Adipose tissue (tissue), 3 donors: ENCODE measurements around the gene R3HDM2. TPM values are rescaled to one million over a fixed set of nuclear protein-coding genes. Genes with fewer than 3 reads are reported as not detected.

Experiments used
- H3K27ac ChIP-seq: one replicate; pipeline ENCODE4 v1.5.1; 2013; ENCODE audit warnings: low read depth, low read length
- WGBS, 3 donors: extraction: QIAGEN DNeasy Blood & Tissue Kit; methylation state at CpG; one replicate each; pipeline ENCODE4 v1.1.7; 2013; 5-methylcytosine and 5-hydroxymethylcytosine counted together
- polyA plus RNA-seq, 3 donors: library from polyadenylated mRNA; stranded (reverse); fragments of 200-250 nt; gene quantifications; one replicate each; pipeline ENCODE4 v1.2.3, GENCODE V29; 2013
- donor health status: healthy with polysubstance abuse.
- donor health status: Bipolar disorder and iron deficiency.
- donor health status: healthy.

Gene R3HDM2
- polyA plus RNA-seq, 3 donors, result 11.7 to 24.2 (median 18.1) TPM

GRCh38 chr12:57231276-57232021, 199.4 kb downstream of the R3HDM2 start:
- WGBS, 3 donors, result 85 to 91% (median 90%) methylated on average over 13 of the region's 13 CpGs
- H3K27ac ChIP-seq, result no peak overlapping the region

GRCh38 chr12:57230381-57231155, 200.3 kb downstream of the R3HDM2 start:
- no peak overlapping the region for H3K27ac ChIP-seq
- 32 to 56% (median 51%) methylated on average over 10 of the region's 10 CpGs for WGBS, 3 donors

GRCh38 chr12:57229634-57230380, 201.0 kb downstream of the R3HDM2 start, which contains the start of gene SHMT2:
TSS of gene SHMT2 (plus strand) at chr12:57229711. CDS start at chr12:57229779, 68 bp downstream.
- WGBS, 3 donors, result 0 to 2% (median 0%) methylated on average over 42 of the region's 42 CpGs
- no peak within 1 kb of the TSS for H3K27ac ChIP-seq

- no peak overlapping the region for H3K27ac ChIP-seq
- 6 to 15% (median 8%) methylated on average over 9 of the region's 9 CpGs for WGBS, 3 donors
Measured at GRCh38 chr12:57229046-57229633, 201.7 kb downstream of the R3HDM2 start.

GRCh38 chr12:57227315-57228115, 203.3 kb downstream of the R3HDM2 start:
- WGBS, 3 donors, result 44 to 68% (median 52%) methylated on average over 7 of the region's 8 CpGs
- H3K27ac ChIP-seq, result no peak overlapping the region

GRCh38 chr12:57226588-57227314, 204.1 kb downstream of the R3HDM2 start:
- 11 to 16% (median 13%) methylated on average over 31 to 35 of the region's 35 CpGs for WGBS, 3 donors
- H3K27ac ChIP-seq, result no peak overlapping the region

- 39 to 49% (median 41%) methylated on average over 18 of the region's 18 CpGs for WGBS, 3 donors
- no peak overlapping the region for H3K27ac ChIP-seq
Measured at GRCh38 chr12:57225680-57226210, 205.1 kb downstream of the R3HDM2 start.

- WGBS, 3 donors, result 12 to 14% (median 13%) methylated on average over 61 of the region's 61 CpGs
- H3K27ac ChIP-seq, result no peak overlapping the region
Measured at GRCh38 chr12:57224973-57225679, 205.7 kb downstream of the R3HDM2 start.

- H3K27ac ChIP-seq, result no peak overlapping the region
- 44 to 47% (median 46%) methylated on average over 30 of the region's 30 CpGs for WGBS, 3 donors
Measured at GRCh38 chr12:57224278-57224972, 206.4 kb downstream of the R3HDM2 start.

GRCh38 chr12:57223191-57224165, 207.4 kb downstream of the R3HDM2 start:
- 46 to 57% (median 48%) methylated on average over 22 of the region's 22 CpGs for WGBS, 3 donors
- no peak overlapping the region for H3K27ac ChIP-seq

GRCh38 chr12:57222286-57223190, 208.3 kb downstream of the R3HDM2 start:
- no peak overlapping the region for H3K27ac ChIP-seq
- WGBS, 3 donors, result 36 to 48% (median 41%) methylated on average over 13 of the region's 13 CpGs

GRCh38 chr12:57221169-57221917, 209.5 kb downstream of the R3HDM2 start:
- no peak overlapping the region for H3K27ac ChIP-seq
- 18 to 25% (median 21%) methylated on average over 24 of the region's 24 CpGs for WGBS, 3 donors

- H3K27ac ChIP-seq, result no peak overlapping the region
- 50 to 71% (median 50%) methylated on average over 1 of the region's 1 CpG for WGBS, 3 donors
Measured at GRCh38 chr12:57220770-57221168, 210.1 kb downstream of the R3HDM2 start.
